GM18951 (cell line): ENCODE data around the gene TCEA2.

Experiments used
- POLR2A ChIP-seq: IDR thresholded peaks from 4 replicates; pipeline ENCODE4 v1.6.1; 2011; ENCODE audit warnings: mild to moderate bottlenecking; ENCODE audit not compliant: insufficient read length, insufficient read depth; ENCODE audit errors: extremely low read depth
- in situ Hi-C: fragments of 300-500 bp; cut with MboI; formaldehyde crosslinking; loops from one replicate; pipeline ENCODE4 v1.12.0; 2022; ENCODE audit warnings: low sequenced_read_pairs, mixed read lengths, inconsistent platforms; ENCODE audit not compliant: unreplicated experiment

The TCEA2 gene

DNA sequence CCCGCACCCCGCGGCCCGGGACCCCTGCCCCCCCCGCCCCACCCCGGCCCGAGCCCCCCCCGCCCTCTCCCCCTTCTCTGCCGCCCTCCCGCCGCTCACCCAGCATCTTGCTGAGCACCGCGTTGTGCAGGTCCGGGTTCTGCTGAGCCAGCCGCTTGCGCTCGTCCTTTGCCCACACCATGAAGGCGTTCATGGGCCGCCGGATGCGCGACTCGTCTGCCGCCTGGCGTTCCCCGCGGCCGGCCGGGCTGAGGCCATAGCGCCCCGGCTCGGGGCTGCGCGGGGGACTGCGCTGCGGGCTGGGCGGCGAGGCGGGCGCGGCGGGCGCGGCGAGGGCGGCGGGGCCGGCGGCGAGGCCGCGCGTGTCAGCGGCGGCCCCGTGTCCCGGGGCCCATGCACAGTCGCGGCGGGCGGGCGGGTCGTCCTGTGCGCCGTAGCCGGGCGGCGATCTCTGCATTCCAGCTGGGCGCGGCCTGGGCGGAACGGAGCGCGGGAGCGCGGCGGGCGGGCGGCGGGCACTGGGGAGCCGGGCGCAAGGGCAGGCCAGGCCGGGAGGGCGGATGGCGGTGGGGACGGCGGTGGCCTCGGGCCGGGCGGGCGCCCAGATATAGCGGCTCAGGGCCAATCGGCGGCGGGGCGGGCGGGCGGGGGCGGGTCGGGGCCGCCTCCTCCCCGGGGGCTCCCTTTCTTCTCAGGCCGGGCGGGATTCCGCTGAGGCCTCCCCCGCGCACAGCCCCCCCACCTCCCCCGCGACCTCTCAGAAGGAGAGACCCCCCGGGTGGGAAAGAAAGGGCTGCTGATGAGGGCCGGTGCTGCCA, 13.7 kb upstream of the TCEA2 start, which contains the start of gene SOX18:
Gene SOX18 (minus strand): TSS at position 580 of the 818 bp plus-strand sequence. CDS start 123 bp downstream, at position 457.
- TF ChIP-seq POLR2A: no peak
- in situ Hi-C loops: no loop called here

DNA sequence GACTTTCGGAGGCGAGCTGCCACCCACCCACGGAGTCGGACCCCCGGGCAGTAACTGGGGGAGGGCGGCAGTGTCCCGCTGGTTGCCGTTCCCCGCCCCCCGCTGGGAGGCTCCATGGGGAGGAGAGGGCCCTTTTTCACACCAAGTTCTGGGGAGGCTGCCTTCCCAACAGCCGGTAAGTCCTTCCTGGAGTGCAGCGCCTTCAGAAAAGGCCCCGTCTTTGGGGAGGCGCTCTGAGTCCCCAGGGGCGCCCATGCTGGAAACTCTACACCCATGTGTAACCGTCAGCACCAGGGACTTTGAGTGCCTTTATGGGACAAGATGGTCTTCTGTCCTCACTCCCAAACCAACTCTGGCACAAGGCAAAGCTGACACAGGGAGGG, 13.1 kb upstream of the TCEA2 start:
- in situ Hi-C loops: no loop called here
- no peak for TF ChIP-seq POLR2A

DNA sequence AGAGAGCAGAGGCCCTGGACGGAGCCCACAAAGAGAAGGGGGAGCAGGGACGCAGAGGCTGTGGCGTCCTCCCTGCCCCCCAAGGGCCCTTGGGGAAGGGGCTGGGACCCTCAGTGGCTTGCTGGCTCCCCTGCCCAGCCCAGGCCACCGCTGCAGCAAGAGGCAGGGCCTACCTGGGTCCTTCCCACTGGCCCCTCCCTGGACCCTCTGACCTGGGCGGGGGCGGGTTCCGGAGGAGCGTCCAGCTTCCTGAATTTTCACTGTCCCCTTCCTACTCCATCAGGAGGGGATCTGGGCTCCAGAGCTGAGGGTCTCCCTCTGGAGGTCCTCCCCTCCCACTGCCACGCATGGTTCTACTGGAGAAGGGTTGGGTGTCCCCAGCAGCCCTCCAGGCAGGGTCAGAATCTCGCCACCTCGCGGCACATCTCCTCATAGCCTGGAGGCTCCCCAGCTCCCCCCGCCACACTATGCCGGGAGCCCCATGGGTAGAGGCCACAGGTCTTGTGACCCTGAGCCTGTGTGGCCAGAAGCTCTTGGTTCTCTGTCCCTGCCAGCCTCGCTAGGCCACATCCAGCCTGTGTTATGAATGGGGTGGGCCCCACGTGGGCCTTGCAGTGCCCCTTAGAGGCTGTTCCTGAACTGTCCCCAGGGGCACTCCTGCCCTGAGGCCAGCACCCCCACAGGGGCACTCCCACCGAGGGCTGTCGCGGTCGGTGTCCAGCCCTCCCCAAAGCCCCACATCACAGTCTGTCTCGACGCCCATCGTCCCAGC, 12.6 kb upstream of the TCEA2 start:
- no peak for TF ChIP-seq POLR2A
- in situ Hi-C loops: no loop called here

DNA sequence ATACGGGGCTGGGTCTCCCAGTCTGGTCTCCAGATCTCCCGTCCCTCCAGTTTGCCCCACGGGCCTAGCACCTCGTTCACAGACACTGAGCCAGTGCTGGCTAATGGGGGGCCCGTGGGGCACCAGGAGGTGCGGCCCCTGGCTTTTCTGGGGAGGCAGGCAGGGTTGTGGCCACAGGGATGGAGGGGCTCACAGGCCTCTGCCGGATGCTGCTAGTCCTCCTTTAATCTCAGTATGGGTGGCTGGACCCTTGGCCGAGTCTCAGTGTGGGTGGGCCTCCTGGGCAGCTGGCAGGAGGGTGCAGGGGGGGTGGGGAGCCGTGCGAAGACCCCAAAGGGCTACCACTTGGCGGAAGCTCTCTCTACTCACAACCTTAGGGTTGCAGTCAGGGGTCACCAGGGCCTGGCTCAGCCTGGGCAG, 12.0 kb upstream of the TCEA2 start:
- TF ChIP-seq POLR2A: no peak
- in situ Hi-C loops: no loop called here

DNA sequence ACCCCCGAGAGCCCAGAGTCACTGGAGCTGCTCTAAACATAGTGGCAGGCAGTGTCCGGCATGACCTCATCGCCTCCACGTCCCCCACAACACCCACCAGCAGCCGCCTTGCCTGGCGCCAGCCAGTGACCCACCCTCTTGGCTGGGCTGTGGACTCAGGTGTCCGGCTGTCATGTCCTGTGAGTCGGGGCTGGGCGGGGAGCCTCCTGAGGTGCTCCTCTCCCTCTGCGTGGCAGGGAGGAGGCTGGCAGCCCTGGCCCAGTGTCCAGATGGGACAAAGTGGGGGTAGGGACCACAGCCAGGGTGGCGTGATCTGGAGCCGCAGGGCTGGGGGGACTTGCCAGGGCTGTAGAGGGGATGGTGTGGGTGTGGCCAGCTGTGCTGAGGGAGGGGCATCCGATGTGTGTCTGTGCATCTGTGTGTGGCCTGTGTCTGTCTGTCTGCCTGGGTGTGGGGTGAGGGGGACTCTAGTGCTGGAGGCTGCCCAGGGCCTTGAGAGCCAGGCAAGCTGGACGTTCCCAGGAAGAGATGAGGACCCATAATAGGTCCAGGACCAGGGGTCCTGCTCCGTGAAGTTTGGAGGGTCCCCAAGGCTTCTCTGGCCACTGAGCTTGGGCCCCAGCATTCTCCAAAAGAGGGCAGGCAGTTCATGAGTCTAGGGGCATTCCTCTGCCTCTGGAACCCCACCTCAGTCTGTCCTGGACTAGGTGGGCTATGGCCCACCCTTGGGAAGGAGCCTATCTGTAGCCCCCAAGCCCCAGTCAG, 11.3 kb upstream of the TCEA2 start:
- in situ Hi-C loops: no loop called here
- no peak for TF ChIP-seq POLR2A

DNA sequence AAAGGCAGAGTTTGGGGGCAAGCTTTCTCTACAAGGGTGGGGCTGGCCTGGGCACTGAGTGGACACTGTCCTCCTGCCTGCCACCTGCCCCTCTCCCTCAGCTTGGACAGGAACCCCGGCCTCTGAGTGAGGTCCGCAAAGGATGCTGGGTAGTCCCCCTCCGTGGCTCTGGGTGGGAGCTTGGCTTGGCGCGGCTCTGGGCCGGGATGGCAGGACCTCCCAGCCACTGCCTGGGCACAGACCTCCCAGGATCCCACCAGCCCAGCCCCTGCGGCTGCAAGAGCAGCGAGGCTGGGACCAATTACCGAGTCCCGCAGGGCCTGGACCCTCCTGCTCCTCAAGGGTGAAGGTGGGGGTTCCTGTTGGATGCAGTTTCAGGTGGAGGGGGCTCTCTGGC, 10.7 kb upstream of the TCEA2 start:
- no peak for TF ChIP-seq POLR2A
- in situ Hi-C loops: no loop called here

DNA sequence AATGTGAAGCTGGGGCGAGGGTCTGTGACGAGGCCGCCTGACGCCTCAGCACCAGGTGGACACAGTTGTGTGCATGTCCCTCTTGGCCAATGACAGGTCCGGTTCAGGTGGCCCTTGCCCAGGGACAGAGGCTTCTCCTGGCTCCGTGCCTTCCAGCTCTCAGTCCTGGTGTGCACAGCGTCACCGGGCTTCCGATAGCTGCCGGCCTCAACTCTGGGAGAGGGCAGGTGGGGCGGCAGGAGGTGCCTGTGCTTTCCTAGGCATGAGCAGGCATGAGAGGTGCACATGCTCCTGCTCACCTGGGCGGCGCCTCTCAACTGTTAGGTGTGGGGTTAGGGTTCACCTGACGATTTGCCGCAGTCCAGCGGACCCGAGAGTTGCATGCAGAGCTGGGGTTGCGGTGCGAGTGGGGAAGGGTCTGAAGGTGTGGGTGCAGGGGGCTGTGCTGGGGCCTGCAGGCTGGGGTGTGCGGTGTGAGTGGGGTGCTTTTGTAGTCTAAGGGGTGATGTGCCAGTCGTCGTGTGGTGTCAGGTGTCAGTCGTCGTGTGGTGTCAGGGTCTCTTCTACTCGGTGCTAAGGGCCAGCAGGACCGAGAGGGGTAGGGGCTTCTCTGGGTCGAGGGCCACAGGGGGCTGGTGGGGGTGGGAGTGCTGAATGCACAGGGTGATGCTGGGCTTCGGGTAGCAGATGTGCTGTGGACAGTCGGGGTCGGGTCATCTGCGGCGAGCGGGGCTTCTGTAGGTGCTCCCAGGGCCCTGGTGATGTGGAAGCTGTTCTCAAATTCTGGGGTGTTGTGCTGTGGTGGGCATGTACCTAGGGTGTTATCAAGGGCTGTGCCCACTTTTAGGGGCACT, 9.8 kb upstream of the TCEA2 start:
- in situ Hi-C loops: no loop called here
- no peak for TF ChIP-seq POLR2A

DNA sequence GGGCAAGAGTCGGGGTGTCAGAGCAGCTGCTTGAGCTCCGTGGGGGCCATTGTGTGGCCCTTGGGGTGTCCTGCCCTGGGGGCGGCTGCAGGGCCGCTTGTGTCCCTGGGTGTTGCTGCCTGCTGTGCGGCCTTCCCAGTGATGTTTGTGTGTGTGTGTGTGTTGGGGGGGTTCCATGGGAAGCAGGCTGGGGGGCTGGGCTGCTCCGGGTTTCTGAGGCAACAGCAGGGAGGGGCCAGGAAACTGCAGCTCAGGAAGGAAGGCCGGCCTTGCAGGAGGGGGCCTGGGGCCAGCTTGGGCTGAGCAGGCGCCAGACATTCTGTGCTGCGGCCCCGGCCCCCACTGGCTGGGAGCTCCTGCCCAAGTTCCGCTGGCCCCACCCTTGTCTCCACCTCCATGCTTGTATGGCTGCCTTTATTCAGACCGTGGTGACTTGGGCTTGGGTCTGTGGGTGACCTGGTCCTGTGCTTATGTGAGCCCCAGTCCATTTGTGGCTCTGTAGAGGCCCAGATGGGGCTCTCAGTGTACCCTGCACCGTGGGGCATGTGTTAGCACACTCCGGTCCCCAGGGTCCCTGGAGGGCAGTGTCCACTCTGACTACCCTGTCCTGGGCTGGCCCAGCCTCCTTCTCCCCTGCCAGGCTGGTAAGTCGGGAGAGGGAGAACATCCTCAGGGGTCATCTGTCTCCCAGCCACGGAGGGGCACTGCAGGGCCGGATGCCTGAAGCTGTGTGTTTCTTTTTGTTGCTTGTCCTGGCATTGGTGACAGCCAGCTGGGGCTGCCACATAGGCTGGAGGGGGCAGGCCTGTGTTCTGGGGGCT, 8.9 kb upstream of the TCEA2 start:
- TF ChIP-seq POLR2A: no peak
- in situ Hi-C loops: no loop called here

DNA sequence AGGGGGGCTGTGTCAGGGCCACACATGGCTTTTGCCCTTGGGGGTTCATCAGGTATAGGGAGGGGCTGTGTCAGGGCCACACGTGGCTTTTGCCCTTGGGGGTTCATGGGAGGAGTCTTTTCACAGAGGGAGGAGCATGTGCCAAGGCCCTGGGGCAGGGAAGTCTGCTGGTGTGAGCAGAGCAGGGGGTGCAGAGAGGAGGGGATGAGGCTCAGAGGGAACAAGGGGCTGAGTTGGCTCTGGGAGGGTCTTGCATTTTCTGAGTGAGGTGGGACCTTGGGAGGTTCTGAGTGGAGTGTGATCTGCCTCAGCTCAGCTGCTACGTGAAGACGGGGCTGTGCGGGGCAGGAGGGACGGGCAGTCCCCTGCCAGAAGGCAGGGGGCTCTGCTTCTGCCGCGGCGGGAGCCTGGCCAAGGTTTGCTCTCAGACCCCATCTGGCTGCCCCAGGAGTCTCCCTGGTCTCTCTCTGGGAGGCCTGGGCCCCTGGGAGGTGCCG, 7.6 kb upstream of the TCEA2 start:
- no peak for TF ChIP-seq POLR2A
- in situ Hi-C loops: no loop called here

DNA sequence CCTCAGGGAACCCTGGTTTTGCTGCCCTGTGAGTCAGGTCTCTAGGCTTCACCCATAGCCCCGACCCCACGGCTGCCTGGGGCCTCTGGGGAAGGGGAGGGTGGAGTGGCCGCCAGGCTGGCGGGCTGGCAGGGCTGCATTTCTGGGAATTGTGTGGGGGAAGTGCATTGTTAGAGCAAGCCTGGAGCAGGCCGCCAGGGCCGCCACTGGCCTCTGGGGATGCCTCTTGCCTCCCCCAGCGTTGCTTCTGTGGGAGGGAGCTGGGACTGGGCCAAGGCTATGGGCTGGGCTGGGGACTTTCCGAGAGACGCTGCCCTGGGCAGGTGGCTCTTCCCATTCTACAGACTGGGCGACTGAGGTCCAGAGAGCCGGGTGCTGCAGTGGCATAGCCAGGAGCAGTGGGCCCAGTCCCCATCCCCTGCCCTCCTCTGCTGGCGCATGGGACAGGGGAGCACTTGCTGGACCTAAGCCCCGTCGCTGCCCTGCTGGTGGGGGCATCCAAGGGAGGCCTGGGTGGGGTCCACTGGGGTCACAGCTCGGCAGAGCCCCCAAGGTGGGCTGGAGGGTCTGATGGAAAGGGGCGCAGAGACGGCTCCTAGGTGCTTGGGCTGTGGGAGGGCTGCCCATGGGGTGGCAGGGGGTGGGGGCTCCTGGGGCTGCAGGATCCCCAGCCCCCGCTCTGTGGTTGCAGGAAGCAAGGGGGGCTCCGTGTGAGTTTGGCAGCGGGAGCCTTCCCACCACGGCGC, 6.9 kb upstream of the TCEA2 start:
- TF ChIP-seq POLR2A: no peak
- in situ Hi-C loops: no loop called here

DNA sequence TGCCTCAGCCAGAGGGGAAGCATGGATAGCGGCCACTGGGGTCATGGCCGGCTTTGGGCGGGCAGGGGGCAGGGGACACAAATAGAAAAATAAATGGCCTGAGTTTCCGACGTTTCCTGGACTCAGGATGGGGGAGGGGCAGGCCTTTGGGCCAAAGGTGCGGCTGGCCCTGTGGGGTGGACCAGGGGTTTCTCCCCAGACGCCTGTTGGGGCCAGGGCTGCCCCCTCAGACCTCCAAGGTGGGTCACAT, 6.4 kb upstream of the TCEA2 start:
- no peak for TF ChIP-seq POLR2A
- in situ Hi-C loops: no loop called here
